ENCODE results near the gene HMCN2.

HMCN2 gene

DNA sequence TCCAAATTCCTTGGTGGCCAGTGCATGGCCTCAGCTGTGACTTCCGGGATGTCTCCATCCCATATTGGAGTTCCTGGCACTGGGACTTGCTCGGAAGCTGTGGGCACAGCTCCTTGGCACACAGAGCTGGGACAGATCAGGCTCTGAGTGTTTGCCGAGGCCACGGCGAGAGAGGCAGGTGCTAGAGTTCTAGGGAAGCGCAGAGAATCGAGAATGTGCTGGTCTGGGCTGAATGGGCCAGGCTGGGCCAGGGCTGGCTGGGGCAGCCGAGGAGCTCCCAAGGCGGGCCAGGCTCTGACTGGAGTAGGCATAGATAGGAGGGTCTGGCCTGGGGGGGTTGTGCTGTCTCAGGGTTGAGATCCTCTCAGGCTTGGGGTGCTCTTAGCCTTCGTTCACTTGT lies 45.4 kb downstream of the HMCN2 start:
- no peak for DNase-seq

DNA sequence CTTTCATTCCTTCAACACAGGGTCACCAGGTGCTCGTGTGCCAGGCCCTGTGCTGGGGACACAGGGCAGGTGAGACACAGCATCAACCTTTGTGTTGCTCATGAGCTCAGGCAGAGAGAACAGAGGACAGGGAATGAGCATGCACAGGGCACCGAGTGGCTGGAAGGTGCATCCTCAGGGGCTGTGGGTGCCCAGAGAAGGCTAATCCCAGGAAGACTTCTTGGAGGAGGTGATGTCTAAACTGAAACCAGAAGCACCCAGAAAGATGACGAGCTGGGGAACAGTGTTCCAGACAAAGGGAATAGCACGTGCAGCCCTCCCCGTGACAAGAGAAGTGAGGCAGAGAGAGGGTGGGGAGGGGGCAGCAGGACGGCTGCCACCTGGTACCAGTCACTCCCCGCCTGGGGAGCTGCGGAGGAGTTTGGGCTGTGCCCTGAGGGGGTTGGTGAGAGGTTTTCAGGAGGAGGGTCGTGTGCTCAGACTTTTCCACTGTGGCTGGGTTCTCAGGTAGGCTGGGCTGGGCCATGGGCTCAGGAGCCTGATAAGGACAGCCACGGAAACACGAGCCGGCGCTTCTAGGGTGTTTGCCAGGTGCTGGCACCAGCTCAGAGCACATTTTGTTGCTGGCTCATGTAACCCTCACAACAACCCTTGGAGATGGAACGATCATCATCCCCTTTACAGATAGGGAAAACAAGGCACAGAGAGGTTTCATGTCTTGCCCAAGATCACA lies 46.0 kb downstream of the HMCN2 start:
- DNase-seq = no peak

DNA sequence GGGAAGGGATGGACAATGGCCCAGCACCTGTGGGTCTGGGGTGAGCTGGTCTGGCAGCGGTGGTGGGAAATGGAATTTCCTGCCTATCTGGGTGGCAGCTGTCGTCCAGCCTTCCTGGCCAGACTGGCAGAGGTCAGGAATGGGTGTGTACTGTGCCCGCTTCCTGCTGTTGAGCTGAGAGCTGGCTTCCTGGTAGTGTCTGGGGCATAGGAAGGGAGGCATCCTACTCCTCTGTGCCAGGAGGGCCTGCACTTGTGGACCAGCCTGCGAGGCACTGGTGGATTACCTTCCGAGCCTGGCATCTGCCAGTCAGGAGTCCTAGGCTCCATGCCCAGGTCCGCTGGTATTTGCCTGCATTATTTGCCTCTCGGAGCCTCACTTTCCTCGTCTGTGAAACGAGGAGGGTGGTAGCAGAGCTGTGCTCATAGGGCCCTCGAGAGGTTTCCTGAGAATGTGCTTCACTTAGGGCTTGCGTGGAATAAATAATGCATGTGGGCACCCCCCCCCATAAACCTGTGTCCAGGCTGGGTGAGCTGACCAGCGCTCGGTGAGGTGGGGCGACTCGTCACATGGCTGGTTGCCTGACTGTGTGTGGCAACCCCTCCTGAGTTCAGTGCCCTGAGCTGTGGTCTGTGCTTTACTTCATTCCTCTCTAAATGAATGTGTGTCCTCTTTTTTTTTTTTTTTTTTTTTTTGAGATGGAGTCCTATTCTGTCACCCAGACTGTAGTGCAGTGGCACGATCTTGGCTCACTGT lies 47.7 kb downstream of the HMCN2 start:
- DNase-seq = no peak

DNA sequence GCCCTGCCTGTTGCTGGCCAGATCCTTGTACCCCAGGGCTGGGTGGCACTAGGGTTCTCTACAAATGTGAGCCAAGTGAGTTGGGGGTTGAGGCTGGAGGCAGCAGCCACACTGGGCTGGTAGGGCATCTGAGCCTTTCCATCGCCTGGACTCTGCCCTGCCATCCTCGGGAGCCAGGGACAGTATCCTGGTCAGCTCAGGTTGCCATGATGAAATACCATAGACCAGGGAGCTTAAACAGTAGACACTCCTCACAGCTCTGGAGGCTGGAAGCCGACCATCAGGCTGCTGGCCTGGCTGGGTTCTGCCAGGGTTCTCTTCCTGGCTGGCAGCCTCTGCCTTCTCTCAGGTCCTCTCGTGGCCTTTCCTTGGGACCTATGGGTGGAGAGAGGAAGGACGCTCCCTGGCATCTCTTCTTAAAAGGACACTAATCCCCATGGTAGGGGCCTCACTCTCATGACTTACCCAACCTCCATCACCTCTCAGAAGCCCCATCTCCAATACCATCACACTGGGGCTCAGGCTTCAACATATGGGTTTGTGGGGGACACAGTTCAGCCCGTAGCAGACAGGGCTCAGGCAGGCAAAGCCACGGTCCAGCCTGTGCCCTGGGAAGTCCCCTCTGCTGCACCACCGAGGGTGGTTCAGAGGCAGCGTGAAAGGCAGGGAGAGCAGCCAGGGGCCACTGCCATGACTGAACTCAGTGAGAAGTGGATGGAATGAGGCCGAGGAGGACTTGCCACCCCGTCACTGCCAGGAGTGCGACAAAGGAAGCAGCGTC lies 50.1 kb downstream of the HMCN2 start:
- DNase-seq = no peak

DNA sequence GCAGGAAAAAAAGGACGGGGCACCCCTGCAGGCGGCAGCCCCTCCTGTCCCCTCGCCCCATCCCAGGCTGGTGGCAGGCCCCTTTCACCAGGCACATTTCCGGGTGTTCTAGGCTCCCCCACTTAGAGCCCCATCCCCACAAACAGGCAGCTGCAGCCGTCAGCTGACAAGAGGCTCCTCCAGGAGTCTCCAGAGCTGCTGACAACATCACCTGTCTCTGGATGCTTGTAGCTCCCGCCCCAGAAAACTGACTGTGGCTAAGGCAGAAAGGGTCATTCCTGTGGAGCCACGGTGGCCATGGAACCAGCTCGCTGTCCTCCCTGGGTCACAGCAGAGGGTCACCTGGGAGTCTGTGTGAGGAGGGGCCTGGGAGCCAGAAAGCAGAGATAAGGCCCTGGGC lies 50.9 kb downstream of the HMCN2 start:
- no peak for DNase-seq

DNA sequence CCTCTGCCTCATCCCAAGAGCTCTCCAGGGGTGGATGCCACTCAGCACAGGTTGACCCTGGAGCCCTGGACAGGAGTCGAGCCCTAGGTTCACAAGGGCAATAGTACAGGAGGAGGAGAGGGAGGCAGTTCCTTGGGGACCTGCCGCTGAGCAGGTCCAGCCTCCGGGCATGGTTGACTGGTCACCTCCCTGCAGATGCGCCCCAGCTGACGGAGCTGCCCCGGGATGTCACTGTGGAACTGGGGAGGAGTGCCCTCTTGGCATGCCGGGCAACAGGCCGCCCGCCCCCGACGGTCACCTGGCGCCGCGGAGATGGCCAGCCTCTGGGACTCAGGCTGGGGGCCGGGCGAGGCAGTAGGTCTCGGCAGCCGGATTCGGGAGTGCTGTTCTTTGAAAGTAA lies 53.7 kb downstream of the HMCN2 start:
- DNase-seq = no peak

DNA sequence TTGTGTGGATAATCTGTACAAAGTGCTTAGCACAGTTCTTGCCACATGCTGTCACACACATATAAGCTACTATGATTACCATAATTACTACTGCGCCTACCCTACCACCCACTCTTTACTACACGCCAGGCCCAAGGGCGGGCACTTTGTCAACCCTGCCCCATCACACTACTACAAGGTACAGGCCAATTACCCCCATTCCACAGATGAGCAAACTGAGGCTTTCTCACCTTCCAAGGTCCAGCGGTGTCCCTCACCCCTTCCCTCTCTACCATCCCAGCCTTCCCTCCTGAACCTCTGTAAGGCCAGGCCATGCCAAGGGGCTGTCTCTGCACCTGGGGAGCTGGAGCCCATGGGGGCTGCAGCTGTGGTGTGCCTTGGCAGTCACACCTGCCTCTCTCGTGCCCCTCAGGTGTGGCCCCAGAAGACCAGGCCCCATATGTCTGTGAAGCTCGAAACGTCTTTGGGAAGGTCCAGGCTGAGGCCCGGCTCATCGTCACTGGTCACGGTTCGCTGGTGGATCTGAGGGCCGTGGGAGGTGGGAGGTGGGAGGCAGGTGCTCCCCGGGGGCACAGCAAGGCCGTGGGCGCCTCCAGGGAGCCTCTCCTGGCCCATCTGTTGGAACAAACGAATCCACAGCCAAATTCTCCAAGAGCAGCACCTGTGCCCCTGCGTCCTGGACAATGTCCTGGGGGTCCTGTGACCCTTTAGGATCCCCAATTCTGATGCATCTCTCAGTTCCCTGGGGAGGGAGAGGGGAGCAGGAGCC lies 54.6 kb downstream of the HMCN2 start:
- no peak for DNase-seq

DNA sequence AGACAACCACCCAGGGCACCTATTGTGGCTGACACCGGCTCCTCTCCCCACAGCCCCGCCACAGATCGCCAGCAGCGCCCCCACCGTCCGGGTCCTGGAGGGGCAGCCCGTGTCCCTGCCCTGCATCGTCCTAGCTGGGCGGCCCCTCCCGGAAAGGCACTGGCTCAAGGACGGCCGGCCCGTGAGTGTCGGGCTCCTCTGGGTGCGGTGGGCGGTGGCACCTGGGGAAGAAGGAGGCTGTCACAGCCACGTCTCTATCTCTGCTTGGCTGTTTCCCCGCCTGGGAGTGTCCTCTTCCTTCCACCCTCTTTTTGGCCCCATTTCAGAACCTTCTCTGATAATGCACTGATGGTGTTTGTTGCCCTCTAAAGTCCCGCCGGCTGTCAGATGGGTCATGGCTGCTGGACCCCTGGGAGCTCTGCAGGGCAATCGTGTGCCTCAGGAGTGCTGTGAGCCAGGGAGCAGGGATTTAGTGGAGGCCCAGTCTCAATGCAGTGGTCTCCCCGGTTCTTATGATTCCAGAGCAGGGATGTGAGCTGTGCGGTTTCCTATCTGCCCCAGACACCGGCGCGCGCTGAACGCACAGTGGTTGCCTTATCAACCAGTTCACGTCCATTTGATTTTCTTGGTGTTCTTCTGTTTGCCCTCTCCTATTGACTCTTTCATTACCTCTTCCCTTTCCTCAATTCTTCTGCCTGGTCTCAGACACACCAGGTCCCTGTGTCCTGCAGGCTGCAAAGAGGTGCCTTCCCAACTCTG lies 55.3 kb downstream of the HMCN2 start:
- DNase-seq = no peak

DNA sequence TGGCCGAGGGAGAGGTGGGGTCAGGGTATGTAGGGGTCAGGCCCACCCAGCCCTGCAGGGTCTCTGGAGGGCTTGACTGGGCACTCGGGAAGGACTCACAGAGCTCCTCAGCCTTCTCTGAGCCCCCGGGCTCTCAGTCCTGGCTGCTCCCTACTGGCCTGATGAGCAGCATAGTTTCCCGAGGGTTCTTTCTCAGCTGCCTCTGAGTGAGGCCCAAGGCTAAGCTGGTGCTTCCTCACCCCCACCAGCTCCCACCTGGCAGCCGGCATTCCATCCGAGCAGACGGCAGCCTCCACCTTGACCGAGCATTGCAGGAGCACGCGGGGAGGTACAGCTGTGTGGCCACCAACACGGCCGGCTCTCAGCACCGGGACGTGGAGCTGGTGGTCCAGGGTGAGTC lies 56.0 kb downstream of the HMCN2 start:
- DNase-seq = no peak

DNA sequence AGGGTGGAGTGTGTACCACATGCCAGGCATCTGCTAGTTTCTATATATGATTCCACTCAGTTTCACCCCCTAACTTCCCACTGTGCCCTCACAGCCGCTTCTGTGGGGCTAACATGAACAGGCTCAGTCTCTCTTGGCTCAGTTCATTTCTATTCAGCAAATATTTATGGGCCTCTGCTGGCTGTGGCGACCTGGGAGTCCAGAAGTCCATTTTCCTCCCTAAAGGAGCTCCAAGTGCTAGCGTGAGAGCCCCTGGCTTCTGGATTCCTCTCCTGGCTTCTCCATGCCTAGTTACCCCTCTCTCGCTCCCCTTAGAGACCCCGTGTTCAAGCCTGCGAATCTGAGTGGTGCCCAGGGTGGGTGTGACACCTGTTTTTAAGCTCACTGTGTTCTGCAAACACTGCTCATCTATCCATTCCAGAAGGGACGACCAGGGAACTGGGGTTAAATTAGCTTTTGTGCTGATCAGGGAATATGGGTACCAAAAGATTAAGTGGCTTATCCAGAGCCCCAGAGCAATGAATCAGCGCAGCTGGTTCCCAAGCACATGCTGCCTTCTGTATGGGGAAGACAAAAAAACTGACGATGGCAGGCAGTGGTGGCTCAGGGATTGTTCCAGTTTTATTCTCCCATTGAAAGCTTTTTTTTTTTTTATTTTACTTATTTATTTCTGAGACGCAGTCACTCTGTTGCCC lies 57.6 kb downstream of the HMCN2 start:
- no peak for DNase-seq

DNA sequence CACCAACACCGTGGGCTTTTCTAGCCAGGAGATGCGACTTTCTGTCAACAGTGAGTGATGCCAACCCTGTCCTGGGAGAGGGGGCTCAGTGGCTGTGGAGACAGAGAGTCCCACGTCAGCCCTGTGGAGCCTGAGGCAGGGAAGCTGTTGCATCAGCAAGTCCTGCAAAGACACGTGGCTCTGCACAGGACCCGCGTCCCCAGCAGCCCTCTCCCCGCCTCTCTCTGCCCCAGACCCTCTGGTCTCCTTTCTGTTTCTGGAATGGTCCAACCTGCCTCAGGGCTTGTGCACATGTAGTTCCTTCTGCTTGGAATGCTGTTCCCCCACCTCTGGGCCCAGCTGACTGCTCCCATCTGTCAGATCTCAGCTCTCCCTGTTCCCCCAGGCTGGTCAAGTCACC lies 60.4 kb downstream of the HMCN2 start:
- DNase-seq = no peak

DNA sequence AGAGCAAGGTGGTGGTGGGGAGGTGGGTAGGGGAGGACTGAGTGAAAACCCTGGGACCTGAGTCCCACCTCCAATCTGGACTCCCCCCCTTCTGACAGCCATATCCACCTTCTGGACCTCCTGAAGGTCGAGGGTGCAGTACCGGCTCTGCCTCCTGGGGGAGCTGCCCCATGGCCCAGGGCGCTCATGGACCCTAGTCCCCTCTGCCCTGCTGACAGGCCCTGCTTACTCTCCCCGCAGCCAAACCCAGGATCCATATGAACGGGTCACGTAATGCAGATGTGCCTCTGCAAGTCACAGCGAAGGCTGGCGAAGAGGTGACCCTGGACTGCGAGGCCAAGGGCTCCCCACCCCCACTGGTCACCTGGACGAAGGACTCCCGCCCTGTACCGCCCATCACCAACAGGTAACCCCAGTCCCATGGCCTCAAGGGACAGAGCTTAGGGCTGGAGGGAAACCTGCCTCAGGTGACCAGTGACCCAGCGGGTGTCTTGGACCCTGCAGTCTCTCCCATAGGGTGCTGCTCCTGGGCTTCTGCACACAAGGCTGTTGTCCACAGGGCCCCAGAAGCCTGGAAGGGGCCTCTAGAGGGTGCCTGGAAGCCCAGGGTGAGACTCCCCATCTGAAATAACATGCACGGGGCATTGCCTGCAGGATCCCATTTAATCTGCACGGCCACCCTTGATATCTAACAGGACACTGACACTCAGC lies 61.7 kb downstream of the HMCN2 start:
- DNase-seq = no peak

DNA sequence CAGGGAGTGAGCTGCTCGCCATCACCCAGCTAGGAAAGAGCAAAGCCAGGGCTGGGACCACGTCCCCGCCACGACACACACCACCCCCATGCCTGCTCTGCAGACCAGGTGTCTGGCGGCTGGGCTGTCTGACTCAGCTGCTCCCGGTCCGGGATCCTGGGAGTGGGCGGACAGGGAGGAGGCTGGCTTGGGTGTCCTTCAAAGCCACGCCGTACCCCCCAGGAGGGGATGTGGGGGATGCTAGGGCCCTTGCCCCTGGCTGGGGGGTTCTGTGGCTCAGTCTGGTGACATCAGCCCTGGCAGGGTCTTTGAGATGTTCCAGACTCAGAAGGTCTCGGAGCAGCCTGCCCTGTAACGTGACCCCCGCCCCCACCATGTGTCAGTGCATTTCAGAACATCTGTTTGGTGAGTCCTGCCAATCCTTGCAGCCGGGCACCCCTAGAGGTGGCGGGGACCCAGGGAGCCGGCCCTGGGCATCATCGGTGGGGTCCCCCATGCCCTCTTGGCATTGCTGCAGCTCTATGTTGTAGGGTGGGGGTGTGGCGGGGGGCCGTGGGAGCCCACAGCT lies 62.3 kb downstream of the HMCN2 start:
- peak; percentile 43 for DNase-seq

DNA sequence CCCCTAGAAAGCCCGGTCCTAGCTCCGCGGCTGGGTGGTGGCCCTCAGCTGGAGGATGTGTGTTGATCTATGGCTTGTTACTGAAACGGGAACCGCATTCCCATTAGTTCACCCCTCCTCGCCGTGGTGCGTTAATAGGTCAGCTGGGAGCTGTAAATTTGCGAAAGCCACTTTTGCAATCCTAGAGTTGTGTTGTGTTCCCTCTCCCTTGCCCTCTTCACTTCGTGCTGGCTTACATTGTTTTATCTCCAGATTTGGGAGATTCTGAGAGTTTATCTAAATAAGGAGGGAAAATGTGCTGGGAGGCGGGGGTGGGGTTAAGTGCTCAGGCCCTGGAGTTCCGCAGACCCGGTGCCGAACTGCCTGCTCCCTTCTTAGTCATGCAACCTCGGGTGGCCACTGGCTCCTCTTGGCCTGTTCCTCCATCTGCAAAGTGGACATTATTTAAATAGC lies 62.8 kb downstream of the HMCN2 start:
- DNase-seq = peak; percentile 57

DNA sequence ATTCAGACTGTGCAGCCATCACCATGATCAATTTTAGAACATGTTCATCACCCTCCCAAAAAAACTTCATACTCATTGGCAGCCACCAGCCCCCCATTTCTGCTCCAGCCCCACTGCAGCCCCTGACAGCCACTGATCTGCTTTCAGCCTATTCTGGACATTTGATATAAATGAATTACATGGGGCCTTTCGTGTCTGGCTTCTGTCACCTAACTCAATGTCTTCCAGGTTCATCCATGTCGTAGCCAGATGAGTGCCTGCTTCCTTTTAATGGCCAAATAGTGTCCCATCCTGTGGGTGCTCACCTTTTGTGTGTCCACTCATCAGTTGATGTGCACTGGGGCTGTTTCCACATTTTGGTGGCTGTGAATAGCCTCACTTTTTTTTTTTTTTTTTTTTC lies 63.5 kb downstream of the HMCN2 start:
- no peak for DNase-seq

DNA sequence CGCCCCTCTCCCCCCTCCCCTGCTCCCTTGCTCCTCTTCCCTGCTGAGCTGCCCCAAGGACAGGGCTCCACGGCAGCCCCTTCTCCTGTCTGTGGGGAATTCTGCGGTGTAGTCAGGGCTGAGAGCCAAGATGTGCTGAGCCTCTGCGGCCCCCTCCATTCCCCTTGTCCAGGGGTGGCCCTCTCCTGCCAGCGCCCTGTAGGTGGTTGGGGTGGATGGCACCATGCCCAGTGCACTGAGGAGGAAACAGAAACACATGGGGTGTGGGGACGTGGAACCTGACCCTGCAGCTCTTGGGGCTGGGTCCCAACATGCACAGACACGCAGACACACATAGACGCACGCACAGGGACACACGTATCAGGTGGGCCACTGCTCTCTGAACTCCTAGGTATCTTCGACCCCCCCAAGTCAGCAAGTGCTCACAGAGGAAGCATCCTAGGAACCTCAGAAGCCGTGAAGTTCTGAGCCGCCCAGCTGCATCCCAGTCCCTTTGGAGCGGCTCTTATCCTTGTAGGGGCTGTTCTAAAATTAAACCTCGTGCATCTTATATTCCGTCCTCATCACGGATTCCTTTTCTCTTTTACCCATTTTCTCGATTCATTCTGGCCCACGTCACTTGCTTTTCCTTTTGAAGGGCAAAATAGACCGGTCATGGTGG lies 64.8 kb downstream of the HMCN2 start:
- DNase-seq = no peak

DNA sequence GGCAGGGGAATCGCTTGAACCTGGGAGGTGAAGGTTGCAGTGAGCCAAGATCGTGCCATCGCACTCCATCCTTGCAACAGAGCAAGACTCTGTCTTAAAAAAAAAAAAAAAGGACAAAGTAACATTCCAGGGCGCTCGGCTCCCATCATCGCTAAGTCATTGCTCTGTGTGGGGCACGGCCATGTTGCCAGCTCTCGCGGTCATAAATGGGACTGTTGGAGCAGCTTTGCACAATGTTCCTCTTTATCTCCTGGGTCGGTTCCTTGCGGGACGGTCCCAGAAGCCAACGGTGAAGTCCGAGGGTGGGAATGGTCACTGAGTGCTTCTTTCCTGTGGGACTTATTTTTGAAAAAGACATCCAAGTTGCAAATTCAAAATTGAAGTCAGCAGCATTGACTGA lies 65.5 kb downstream of the HMCN2 start:
- no peak for DNase-seq

DNA sequence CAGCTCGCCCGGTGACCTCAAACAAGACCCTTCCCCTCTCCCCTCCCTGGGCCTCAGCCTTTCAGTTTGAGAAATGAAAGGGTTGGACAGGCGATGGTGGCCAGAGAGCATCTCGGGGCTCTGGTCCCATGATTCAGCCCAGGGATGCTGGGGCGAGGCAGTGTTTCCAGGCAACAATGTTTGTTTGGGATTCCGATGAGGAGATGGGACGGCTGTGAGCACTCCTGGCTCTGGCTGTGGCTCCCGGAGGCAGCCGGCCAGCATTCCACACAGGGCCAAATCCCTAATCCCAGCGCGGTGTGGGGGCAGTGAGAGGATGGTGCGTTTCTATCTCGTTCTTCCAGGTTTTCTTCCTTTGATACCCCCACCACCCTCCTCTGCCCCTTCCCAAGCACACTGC lies 66.0 kb downstream of the HMCN2 start:
- peak; percentile 68 for DNase-seq

DNA sequence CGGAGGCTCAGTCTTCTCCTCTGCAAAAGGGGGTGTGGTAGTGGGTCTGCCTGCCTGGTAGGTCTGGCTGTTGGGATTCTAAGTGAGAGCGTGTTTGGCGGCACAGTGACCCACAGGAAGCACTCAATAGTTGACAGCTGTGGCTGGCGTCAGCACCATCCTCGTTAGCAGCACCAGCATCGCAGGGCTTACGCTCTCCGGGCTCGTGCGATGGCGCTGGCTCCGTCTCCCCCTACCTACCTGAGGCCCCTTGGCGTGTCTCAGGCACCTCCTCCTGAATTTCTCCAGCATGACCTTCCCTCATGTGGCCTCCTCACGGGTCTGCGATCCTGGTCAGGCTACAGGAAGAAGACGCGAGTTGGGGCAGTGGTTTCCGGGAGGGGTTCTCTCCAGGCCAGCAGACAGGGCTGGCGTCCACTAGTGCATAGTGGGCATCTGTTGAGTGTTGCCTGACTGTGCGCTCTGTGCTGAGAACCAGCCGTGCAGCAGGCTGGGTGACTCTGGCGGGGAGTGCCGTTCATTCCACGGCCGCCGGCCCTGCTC lies 66.9 kb downstream of the HMCN2 start:
- DNase-seq = no peak
